H9 (cell line): ENCODE data around the gene RPL23. TPM values are rescaled to one million over a fixed set of nuclear protein-coding genes. Genes with fewer than 3 reads are reported as not detected.
A peak's percentile ranks its signal among the peaks of the same experiment; 100 is the strongest.

Source experiments
- DNase-seq: peaks from one replicate; pipeline ENCODE4 v3.0.0-alpha.2; 2017
- H2AFZ ChIP-seq: one replicate; pipeline ENCODE4 v1.6.1; 2013; ENCODE audit warnings: mild to moderate bottlenecking, low read length, control low read depth, moderate library complexity
- H2AK5ac ChIP-seq: 2 replicates; pipeline ENCODE4 v1.6.1; 2013; ENCODE audit warnings: low read length, control low read depth, mixed read lengths; ENCODE audit not compliant: insufficient read length
- H2BK120ac ChIP-seq: one replicate; pipeline ENCODE4 v1.6.1; 2013; ENCODE audit warnings: low read depth, mild to moderate bottlenecking, low read length, control low read depth, inconsistent platforms; ENCODE audit not compliant: poor library complexity, severe bottlenecking
- H2BK12ac ChIP-seq: 2 replicates; pipeline ENCODE4 v1.6.1; 2013; ENCODE audit warnings: low read length, control low read depth, mixed read lengths, low read depth; ENCODE audit not compliant: insufficient read length
- H2BK15ac ChIP-seq: 2 replicates; pipeline ENCODE4 v1.6.1; 2013; ENCODE audit warnings: low read depth, low read length, control low read depth
- H2BK20ac ChIP-seq: one replicate; pipeline ENCODE4 v1.6.1; 2013; ENCODE audit warnings: low read depth, mild to moderate bottlenecking, low read length, control low read depth, inconsistent platforms; ENCODE audit not compliant: poor library complexity, severe bottlenecking
- H2BK5ac ChIP-seq: 2 replicates; pipeline ENCODE4 v1.6.1; 2013; ENCODE audit warnings: low read length, control low read depth, mixed read lengths; ENCODE audit not compliant: insufficient read length
- H3K14ac ChIP-seq: 2 replicates; pipeline ENCODE4 v1.6.1; 2013; ENCODE audit warnings: low read length, control low read depth; ENCODE audit not compliant: insufficient read depth
- H3K18ac ChIP-seq: 2 replicates; pipeline ENCODE4 v1.6.1; 2013; ENCODE audit warnings: low read depth, mild to moderate bottlenecking, mixed read lengths, low read length, control low read depth; ENCODE audit not compliant: insufficient read length
- H3K23ac ChIP-seq: 2 replicates; pipeline ENCODE4 v1.6.1; 2013; ENCODE audit warnings: low read length, control low read depth, mixed read lengths, low read depth; ENCODE audit not compliant: insufficient read length
- H3K23me2 ChIP-seq: 2 replicates; pipeline ENCODE4 v1.6.1; 2013; ENCODE audit warnings: low read depth, mild to moderate bottlenecking, mixed read lengths, low read length, control low read depth; ENCODE audit not compliant: insufficient read length, poor library complexity, severe bottlenecking
- H3K27ac ChIP-seq: 2 replicates; pipeline ENCODE4 v1.5.1; 2013; ENCODE audit warnings: low read length, control low read depth, mixed read lengths, low read depth; ENCODE audit not compliant: insufficient read length
- H3K27me3 ChIP-seq: 2 replicates; pipeline ENCODE4 v1.6.1; 2013; ENCODE audit warnings: low read length, control low read depth, inconsistent platforms; ENCODE audit not compliant: insufficient read depth
- H3K4ac ChIP-seq: 2 replicates; pipeline ENCODE4 v1.6.1; 2013; ENCODE audit warnings: low read depth, mild to moderate bottlenecking, control low read depth, inconsistent platforms, low read length, moderate library complexity
- H3K4me1 ChIP-seq: 2 replicates; pipeline ENCODE4 v1.6.1; 2013; ENCODE audit warnings: low read length, control low read depth, inconsistent platforms; ENCODE audit not compliant: insufficient read depth
- H3K4me2 ChIP-seq: 2 replicates; pipeline ENCODE4 v1.6.1; 2013; ENCODE audit warnings: low read length, control low read depth, mixed read lengths; ENCODE audit not compliant: insufficient read length, insufficient read depth
- H3K56ac ChIP-seq: 2 replicates; pipeline ENCODE4 v1.6.1; 2013; ENCODE audit warnings: low read depth, mild to moderate bottlenecking, mixed read lengths, low read length, control low read depth; ENCODE audit not compliant: insufficient read length
- H3K79me1 ChIP-seq: 2 replicates; pipeline ENCODE4 v1.6.1; 2013; ENCODE audit warnings: low read depth, mild to moderate bottlenecking, moderate library complexity, low read length, control low read depth, inconsistent platforms; ENCODE audit not compliant: insufficient read depth, poor library complexity, severe bottlenecking
- H3K79me2 ChIP-seq: 2 replicates; pipeline ENCODE4 v1.6.1; 2013; ENCODE audit warnings: low read length, control low read depth, inconsistent platforms; ENCODE audit not compliant: insufficient read depth
- H3K9ac ChIP-seq: 2 replicates; pipeline ENCODE4 v1.6.1; 2013; ENCODE audit warnings: low read length, control low read depth, mixed read lengths; ENCODE audit not compliant: insufficient read length; ENCODE audit errors: extremely low read depth
- H3K9me3 ChIP-seq: one replicate; pipeline ENCODE4 v1.6.1; 2013; ENCODE audit warnings: low read depth, low read length, inconsistent platforms; ENCODE audit not compliant: control insufficient read depth
- H3T11ph ChIP-seq: one replicate; pipeline ENCODE4 v1.6.1; 2013; ENCODE audit warnings: mild to moderate bottlenecking, low read length, control low read depth, inconsistent platforms
- H4K20me1 ChIP-seq: one replicate; pipeline ENCODE4 v1.6.1; 2013; ENCODE audit not compliant: control insufficient read depth, insufficient read length, insufficient read depth
- H4K5ac ChIP-seq: 2 replicates; pipeline ENCODE4 v1.6.1; 2013; ENCODE audit warnings: low read depth, mild to moderate bottlenecking, mixed read lengths, low read length, control low read depth; ENCODE audit not compliant: insufficient read length
- H4K8ac ChIP-seq: replicated peaks from 2 replicates; pipeline ENCODE4 v1.6.1; 2013; ENCODE audit warnings: low read length, control low read depth, mixed read lengths, low read depth; ENCODE audit not compliant: insufficient read length
- H4K91ac ChIP-seq: 2 replicates; pipeline ENCODE4 v1.6.1; 2013; ENCODE audit warnings: low read depth, mild to moderate bottlenecking, moderate library complexity, mixed read lengths, low read length, control low read depth; ENCODE audit not compliant: insufficient read length
- H3K27ac Mint-ChIP-seq, 3 experiments: 2 replicates in 2 of 3; 3 replicates in 1 of 3; pipeline ENCODE4 v1.8.0; 2020 to 2021; ENCODE audit warnings: mixed read lengths in 3 of 3, mild to moderate bottlenecking in 1 of 3, moderate library complexity in 1 of 3
- H3K27me3 Mint-ChIP-seq: 2 replicates; pipeline ENCODE4 v1.8.0; 2021; ENCODE audit warnings: low read depth, mild to moderate bottlenecking, moderate library complexity, mixed read lengths
- H3K36me3 Mint-ChIP-seq, 3 experiments: 2 replicates in 2 of 3; 3 replicates in 1 of 3; pipeline ENCODE4 v1.8.0; 2020 to 2021; ENCODE audit warnings: low read depth in 3 of 3, mixed read lengths in 3 of 3; ENCODE audit not compliant: insufficient read depth in 1 of 3
- H3K4me1 Mint-ChIP-seq, 2 experiments: 2 replicates each; pipeline ENCODE4 v1.8.0; 2020; ENCODE audit warnings: mixed read lengths in 2 of 2
- H3K4me3 Mint-ChIP-seq, 2 experiments: 2 replicates in 1 of 2; 3 replicates in 1 of 2; pipeline ENCODE4 v1.8.0; 2020 to 2021; ENCODE audit warnings: mild to moderate bottlenecking in 2 of 2, mixed read lengths in 2 of 2, moderate library complexity in 1 of 2
- H3K9me3 Mint-ChIP-seq, 2 experiments: 2 replicates in 1 of 2; 3 replicates in 1 of 2; pipeline ENCODE4 v1.8.0; 2020; ENCODE audit warnings: mild to moderate bottlenecking in 2 of 2, mixed read lengths in 2 of 2, moderate library complexity in 1 of 2
- WGBS: extraction: QIAGEN DNeasy Blood & Tissue Kit; methylation state at CpG from one replicate; pipeline ENCODE4 v1.1.7; 2013; ENCODE audit warnings: missing lambda C conversion rate, low lambda C conversion rate, mixed read lengths; ENCODE audit not compliant: insufficient read length; ENCODE audit errors: extremely low coverage; 5-methylcytosine and 5-hydroxymethylcytosine counted together
- total RNA-seq: library from RNA; stranded (reverse); gene quantifications from 2 replicates; pipeline ENCODE4 v1.2.1, GENCODE V29; 2021
- TF ChIP-seq, protein P1 (sequence below): fragments of 200-600 bp; sonication (generic); conservative IDR thresholded peaks from 3 replicates; pipeline ENCODE4 v1.8.0; 2021; ENCODE audit warnings: antibody characterized with exemption, mild to moderate bottlenecking

The RPL23 gene
- total RNA-seq, 1 experiment from 2014 or later, result 2,084 TPM

DNA sequence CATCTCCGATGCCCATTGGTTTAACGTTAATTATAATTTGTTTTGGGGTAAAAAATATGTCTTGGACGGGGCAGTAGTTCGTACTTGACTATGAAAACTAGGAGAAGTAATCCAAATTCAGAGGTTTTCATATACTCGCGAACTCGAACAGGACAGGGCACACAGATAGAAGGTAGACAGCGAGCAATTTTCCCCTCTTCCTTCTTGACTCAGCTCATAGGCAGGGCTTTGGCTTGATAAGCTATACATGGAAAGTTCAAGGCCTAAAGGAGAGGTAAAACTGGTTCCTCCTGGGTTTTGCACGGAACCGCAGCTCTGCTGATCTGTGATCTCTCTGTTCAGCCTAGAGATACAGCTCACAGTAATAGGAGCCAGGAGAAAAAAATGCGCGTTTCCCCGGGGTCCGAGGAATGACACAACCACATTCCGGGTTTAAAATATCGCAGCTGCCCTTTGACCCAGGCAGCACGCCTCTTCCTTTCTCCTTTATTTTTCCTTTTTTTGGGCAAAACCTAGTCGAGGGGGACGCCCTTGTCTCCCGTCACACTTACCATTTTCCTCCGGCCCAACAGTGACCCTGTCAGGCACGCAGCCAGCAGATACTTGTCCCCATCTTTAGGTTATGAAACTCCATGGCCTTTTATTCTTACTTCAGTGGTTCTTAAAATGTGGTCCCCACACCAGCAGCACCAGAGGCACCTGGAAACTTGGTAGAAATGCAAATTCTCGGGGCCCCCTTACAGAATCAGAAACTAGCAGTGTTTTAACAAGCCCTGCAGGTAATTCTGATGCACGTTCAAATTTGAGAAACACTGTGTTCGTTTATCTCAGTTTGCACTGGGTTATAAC, 14.7 kb upstream of the RPL23 start:
- H3K4me2 ChIP-seq, result peak overlapping the region; percentile 94
- H3K79me1 ChIP-seq, result no peaks in the 10 kb centered on the region
- peaks cover 22% of the 10 kb centered on the region for H3K23me2 ChIP-seq
- H3K36me3 Mint-ChIP-seq, result peaks cover 0 to 6% (median 2%) of the 10 kb centered on the region in 3 experiments; a peak in 4 of 7 replicates
- H3K27ac Mint-ChIP-seq, result peak overlapping the region in 1 of 3 experiments; percentile 68; a peak in 3 of 7 replicates
- H3K14ac ChIP-seq, result no peak overlapping the region
- no peak overlapping the region for H3K56ac ChIP-seq
- no peak overlapping the region for H4K5ac ChIP-seq
- H4K20me1 ChIP-seq, result no peaks in the 10 kb centered on the region
- H4K91ac ChIP-seq, result no peak overlapping the region
- WGBS, result no CpG with 5 or more reads among the region's 25 CpGs
- H2AFZ ChIP-seq, result peak overlapping the region; percentile 79
- TF ChIP-seq, protein P1, sequence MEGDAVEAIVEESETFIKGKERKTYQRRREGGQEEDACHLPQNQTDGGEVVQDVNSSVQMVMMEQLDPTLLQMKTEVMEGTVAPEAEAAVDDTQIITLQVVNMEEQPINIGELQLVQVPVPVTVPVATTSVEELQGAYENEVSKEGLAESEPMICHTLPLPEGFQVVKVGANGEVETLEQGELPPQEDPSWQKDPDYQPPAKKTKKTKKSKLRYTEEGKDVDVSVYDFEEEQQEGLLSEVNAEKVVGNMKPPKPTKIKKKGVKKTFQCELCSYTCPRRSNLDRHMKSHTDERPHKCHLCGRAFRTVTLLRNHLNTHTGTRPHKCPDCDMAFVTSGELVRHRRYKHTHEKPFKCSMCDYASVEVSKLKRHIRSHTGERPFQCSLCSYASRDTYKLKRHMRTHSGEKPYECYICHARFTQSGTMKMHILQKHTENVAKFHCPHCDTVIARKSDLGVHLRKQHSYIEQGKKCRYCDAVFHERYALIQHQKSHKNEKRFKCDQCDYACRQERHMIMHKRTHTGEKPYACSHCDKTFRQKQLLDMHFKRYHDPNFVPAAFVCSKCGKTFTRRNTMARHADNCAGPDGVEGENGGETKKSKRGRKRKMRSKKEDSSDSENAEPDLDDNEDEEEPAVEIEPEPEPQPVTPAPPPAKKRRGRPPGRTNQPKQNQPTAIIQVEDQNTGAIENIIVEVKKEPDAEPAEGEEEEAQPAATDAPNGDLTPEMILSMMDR, result no peak
- no peak overlapping the region for H2BK15ac ChIP-seq
- peaks cover 22% of the 10 kb centered on the region; the same call in 1 of the 2 replicates for H3K79me2 ChIP-seq
- H3K4me1 ChIP-seq, result no peaks in the 10 kb centered on the region; the same call in 1 of the 2 replicates
- no peak overlapping the region for H2AK5ac ChIP-seq
- peak overlapping the region; percentile 98 to 99 for H3K4me3 Mint-ChIP-seq
- H2BK5ac ChIP-seq, result no peak overlapping the region
- peaks cover 3 to 8% of the 10 kb centered on the region in 2 experiments; a peak in 2 of 5 replicates for H3K9me3 Mint-ChIP-seq
- peaks cover 20 to 31% of the 10 kb centered on the region in 2 experiments for H3K4me1 Mint-ChIP-seq
- H3K27ac ChIP-seq, result peak overlapping the region; percentile 7
- H2BK120ac ChIP-seq, result no peak overlapping the region
- H3K9ac ChIP-seq, result peak overlapping the region; percentile 62
- H3K27me3 ChIP-seq, result no peaks in the 10 kb centered on the region
- no peak overlapping the region for H2BK12ac ChIP-seq
- H2BK20ac ChIP-seq, result no peak overlapping the region
- DNase-seq, result no peak
- no peak overlapping the region for H3K4ac ChIP-seq
- H3K9me3 ChIP-seq, result no peaks in the 10 kb centered on the region
- H4K8ac ChIP-seq, result no peak overlapping the region
- no peak overlapping the region for H3K18ac ChIP-seq
- H3K27me3 Mint-ChIP-seq, result peaks cover 3% of the 10 kb centered on the region; the same call in 1 of the 2 replicates
- H3K23ac ChIP-seq, result no peak overlapping the region
- H3T11ph ChIP-seq, result no peak overlapping the region
